Astrocyte of the hippocampus (primary cell): ENCODE measurements around the gene CCN2.
"Not testable (repeated sequence)": the region's sequence is repeated elsewhere in the genome, so short reads cannot be mapped to it uniquely, and the experiment has no call there.

Experiments
- DNase-seq: peaks from one replicate; pipeline ENCODE4 v3.0.0; 2011; ENCODE audit warnings: low read depth, low spot score

Gene CCN2

DNA sequence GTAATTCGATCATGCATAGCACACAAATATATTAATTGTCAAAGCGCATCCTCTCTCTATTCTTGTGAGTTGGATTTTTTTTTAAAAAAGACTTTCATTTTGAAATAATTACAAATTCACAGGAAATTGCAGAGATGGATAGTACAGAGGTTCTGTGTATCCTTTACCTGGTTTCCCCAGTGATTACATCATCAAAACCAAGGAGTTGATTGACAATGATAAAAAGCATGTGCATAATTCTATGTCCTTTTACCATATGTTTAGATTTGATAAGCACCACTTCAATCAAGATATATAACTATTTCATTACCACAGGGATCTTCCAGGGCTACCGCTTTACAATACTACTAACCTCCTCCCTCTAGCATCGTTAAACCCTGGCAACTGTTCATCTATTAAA lies 40.2 kb downstream of the CCN2 start:
- no peak for DNase-seq

DNA sequence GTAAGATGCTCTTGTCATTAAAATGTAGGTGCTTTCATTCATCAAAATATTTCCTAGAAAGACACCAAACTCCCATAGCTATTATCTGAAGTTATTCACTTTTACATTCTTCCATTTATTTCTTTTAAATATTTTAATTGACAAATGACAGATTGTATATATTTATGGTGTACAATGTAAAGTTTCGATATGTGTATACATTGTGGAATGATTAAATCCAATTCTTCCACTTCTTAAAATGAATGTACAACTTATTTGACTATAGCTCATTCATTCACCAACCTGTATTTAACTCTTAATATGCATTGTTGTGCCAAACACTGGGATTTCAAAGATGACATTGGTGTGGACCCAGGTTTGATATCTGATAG lies 41.0 kb downstream of the CCN2 start:
- DNase-seq = no peak

DNA sequence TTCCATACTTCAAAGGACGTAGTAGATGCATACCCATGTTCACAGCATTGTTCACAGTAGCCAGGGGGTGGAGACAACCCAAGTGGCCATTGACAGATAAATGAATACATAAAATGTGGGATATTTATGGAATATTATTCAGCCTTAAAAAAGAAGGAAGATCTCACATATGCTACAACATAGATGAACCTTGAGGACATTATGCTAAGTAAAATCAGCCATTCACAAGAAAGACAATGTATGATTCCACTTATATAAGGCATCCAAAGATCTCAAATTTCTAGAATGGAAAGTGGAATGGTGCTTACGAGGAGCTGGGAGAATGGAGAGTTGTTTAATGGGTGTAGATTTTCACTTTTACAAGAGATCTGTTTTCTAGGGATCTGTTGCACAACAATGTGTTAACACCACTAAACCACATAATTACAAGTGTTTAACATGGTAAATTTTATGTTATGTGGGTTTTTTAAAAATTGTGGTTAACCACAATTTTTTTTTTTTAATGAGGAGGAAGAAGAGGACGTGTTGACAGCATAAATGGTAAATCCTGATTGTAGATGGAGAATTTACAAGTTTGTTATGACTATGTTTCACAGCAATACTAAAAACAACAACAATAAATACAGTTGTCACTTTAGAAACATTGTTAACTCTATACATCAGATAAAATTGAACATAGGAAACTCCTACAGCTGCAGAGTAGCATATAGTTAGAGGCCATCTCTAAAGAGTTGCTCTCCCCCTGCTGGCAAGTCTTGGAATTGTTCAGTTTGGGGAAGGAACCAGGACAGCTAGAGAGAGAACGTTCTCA lies 41.6 kb downstream of the CCN2 start:
- peak; percentile 83 for DNase-seq

DNA sequence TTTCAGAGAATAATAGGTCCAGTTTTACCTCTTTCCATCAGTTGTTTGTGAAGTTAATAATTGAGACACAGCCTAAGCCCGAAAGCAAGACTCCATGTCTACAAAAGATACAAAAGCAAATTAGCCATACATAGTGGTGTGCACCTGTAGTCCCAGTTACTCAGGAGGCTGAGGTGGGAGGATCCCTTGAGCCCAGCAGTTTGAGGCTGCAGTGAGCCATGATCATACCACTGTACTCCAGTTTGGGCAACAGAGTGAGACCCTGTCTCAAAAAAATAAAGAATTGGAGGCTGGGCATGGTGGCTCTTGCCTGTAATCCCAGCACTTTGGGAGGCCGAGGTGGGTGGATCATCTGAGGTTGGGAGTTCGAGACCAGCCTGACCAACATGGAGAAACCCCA lies 42.4 kb downstream of the CCN2 start:
- not testable (repeated sequence) for DNase-seq

DNA sequence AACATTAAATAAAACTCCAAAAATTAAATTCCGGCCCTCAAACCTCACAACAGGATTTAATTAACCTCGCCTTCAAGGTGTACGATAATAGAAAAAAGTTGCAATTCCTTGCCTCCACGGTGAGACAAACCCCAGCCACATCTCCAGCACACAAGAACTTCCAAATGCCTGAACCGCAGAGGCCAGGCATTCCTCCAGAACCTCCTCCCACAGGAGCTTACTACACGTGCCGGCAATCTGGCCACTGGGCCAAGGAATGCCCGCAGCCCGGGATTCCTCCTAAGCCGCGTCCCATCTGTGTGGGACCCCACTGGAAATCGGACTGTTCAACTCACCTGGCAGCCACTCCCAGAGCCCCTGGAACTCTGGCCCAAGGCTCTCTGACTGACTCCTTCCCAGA lies 47.4 kb downstream of the CCN2 start:
- DNase-seq = not testable (repeated sequence)

DNA sequence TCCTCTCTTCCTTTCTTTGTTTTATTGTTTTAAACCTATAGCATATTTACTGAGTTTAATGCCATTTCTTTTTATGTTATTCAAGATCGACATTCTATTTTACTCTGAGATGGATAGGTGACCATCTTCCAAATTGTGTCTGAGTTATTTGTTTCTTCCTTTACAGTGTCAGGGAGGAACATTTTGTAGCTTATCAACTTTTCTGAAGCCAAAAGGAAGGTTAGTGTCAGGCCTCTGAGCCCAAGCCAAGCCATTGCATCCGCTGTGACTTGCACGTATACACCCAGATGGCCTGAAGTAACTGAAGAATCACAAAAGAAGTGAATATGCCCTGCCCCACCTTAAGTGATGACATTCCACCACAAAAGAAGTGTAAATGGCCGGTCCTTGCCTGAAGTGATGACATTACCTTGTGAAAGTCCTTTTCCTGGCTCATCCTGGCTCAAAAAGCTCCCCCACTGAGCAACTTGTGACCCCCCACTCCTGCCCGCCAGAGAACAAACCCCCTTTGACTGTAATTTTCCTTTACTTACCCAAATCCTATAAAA lies 49.8 kb downstream of the CCN2 start:
- not testable (repeated sequence) for DNase-seq

- no peak for DNase-seq
These were observed 50.9 kb downstream of the CCN2 start for GRCh38 chr6:131900231-131900630.

GRCh38 chr6:131898718-131899117 lies 52.5 kb downstream of the CCN2 start:
- DNase-seq = no peak
